IPS-15b (cell line): ENCODE measurements around the gene HDAC7.
"Not testable (repeated sequence)": the region's sequence is repeated elsewhere in the genome, so short reads cannot be mapped to it uniquely, and the experiment has no call there.

Experiments
- H3K27me3 ChIP-seq: one replicate; pipeline ENCODE4 v1.6.1; 2013; ENCODE audit warnings: low read length; ENCODE audit not compliant: control insufficient read depth, insufficient read depth
- H3K36me3 ChIP-seq: one replicate; pipeline ENCODE4 v1.6.1; 2013; ENCODE audit warnings: low read length; ENCODE audit not compliant: control insufficient read depth, insufficient read depth
- H3K4me1 ChIP-seq: one replicate; pipeline ENCODE4 v1.6.1; 2013; ENCODE audit warnings: mild to moderate bottlenecking, low read length; ENCODE audit not compliant: control insufficient read depth, insufficient read depth
- H3K4me3 ChIP-seq: one replicate; pipeline ENCODE4 v1.5.1; 2013; ENCODE audit warnings: low read depth, low read length
- H3K9ac ChIP-seq: one replicate; pipeline ENCODE4 v1.6.1; 2013; ENCODE audit warnings: low read depth, mild to moderate bottlenecking, low read length
- H3K9me3 ChIP-seq: one replicate; pipeline ENCODE4 v1.6.1; 2013; ENCODE audit warnings: mild to moderate bottlenecking, low read length; ENCODE audit not compliant: control insufficient read depth, insufficient read depth

The HDAC7 gene

GRCh38 chr12:47846294-47846996 lies 26.7 kb upstream of the HDAC7 start:
- Histone ChIP-seq H3K36me3 (no peaks in the 10 kb centered on the region), H3K9me3 (no peaks in the 10 kb centered on the region), H3K4me1 (no peaks in the 10 kb centered on the region), H3K4me3 (no peak overlapping the region), H3K27me3 (peaks cover 1% of the 10 kb centered on the region), H3K9ac (no peak overlapping the region)

- Histone ChIP-seq H3K4me3 (no peak overlapping the region), H3K36me3 (no peaks in the 10 kb centered on the region), H3K9me3 (no peaks in the 10 kb centered on the region), H3K27me3 (no peaks in the 10 kb centered on the region), H3K9ac (no peak overlapping the region), H3K4me1 (no peaks in the 10 kb centered on the region)
Observed at GRCh38 chr12:47845081-47845480, 25.4 kb upstream of the HDAC7 start.

- H3K4me1 ChIP-seq = no peaks in the 10 kb centered on the region
- H3K9ac ChIP-seq = no peak overlapping the region
- H3K27me3 ChIP-seq = no peaks in the 10 kb centered on the region
- no peak overlapping the region for H3K4me3 ChIP-seq
- H3K9me3 ChIP-seq = no peaks in the 10 kb centered on the region
- H3K36me3 ChIP-seq = no peaks in the 10 kb centered on the region
Observed at GRCh38 chr12:47844264-47845019, 24.7 kb upstream of the HDAC7 start.

- H3K4me1 ChIP-seq = no peaks in the 10 kb centered on the region
- H3K27me3 ChIP-seq = no peaks in the 10 kb centered on the region
- H3K9ac ChIP-seq = no peak overlapping the region
- no peaks in the 10 kb centered on the region for H3K36me3 ChIP-seq
- H3K4me3 ChIP-seq = no peak overlapping the region
- H3K9me3 ChIP-seq = no peaks in the 10 kb centered on the region
Observed at GRCh38 chr12:47843226-47843980, 23.7 kb upstream of the HDAC7 start.

GRCh38 chr12:47842543-47842942 lies 22.8 kb upstream of the HDAC7 start:
- not testable (repeated sequence) for H3K9me3 ChIP-seq, H3K4me3 ChIP-seq, H3K4me1 ChIP-seq, H3K27me3 ChIP-seq, H3K36me3 ChIP-seq, H3K9ac ChIP-seq

- Histone ChIP-seq H3K9me3 (no peaks in the 10 kb centered on the region), H3K27me3 (no peaks in the 10 kb centered on the region), H3K4me1 (peaks cover 3% of the 10 kb centered on the region), H3K4me3 (no peak overlapping the region), H3K36me3 (no peaks in the 10 kb centered on the region), H3K9ac (no peak overlapping the region)
Observed at GRCh38 chr12:47841910-47842309, 22.2 kb upstream of the HDAC7 start.

- Histone ChIP-seq H3K4me1 (peaks cover 3% of the 10 kb centered on the region), H3K9ac (no peak overlapping the region), H3K9me3 (no peaks in the 10 kb centered on the region), H3K4me3 (no peak overlapping the region), H3K36me3 (no peaks in the 10 kb centered on the region), H3K27me3 (no peaks in the 10 kb centered on the region)
Observed at GRCh38 chr12:47841501-47841900, 21.8 kb upstream of the HDAC7 start.

- H3K4me1 ChIP-seq = peaks cover 6% of the 10 kb centered on the region
- H3K9ac ChIP-seq = no peak overlapping the region
- H3K27me3 ChIP-seq = no peaks in the 10 kb centered on the region
- no peak overlapping the region for H3K4me3 ChIP-seq
- H3K36me3 ChIP-seq = no peaks in the 10 kb centered on the region
- H3K9me3 ChIP-seq = no peaks in the 10 kb centered on the region
Observed at GRCh38 chr12:47840571-47840970, 20.9 kb upstream of the HDAC7 start.

GRCh38 chr12:47839214-47839876 lies 19.6 kb upstream of the HDAC7 start:
- H3K36me3 ChIP-seq = no peaks in the 10 kb centered on the region
- H3K9me3 ChIP-seq = no peaks in the 10 kb centered on the region
- no peaks in the 10 kb centered on the region for H3K27me3 ChIP-seq
- H3K4me3 ChIP-seq = no peak overlapping the region
- H3K9ac ChIP-seq = no peak overlapping the region
- H3K4me1 ChIP-seq = peaks cover 6% of the 10 kb centered on the region

GRCh38 chr12:47838286-47838931 lies 18.7 kb upstream of the HDAC7 start:
- Histone ChIP-seq H3K4me3 (no peak overlapping the region), H3K4me1 (peaks cover 6% of the 10 kb centered on the region), H3K9me3 (no peaks in the 10 kb centered on the region), H3K9ac (no peak overlapping the region), H3K36me3 (no peaks in the 10 kb centered on the region), H3K27me3 (no peaks in the 10 kb centered on the region)
